GM23338 (cell line): Measurements from ENCODE around the gene PYURF. TPM values are rescaled to one million over a fixed set of nuclear protein-coding genes. Genes with fewer than 3 reads are reported as not detected.

Experiments used
- ATAC-seq: fragments of 200-7000 bp; cut with Tn5 transposase; 3 replicates; pipeline ENCODE4 v1.9.1; 2020
- DNase-seq: peaks from one replicate; pipeline ENCODE4 v3.0.0-alpha.2; 2015; ENCODE audit warnings: low spot score
- H2AFZ ChIP-seq: fragments of 200-600 bp; sonication (generic); 2 replicates; pipeline ENCODE4 v1.8.0; 2016; ENCODE audit warnings: antibody characterized with exemption, mild to moderate bottlenecking, moderate library complexity
- H3F3A ChIP-seq: fragments of 200-600 bp; sonication (generic); replicated peaks from 2 replicates; pipeline ENCODE4 v1.8.0; 2017; ENCODE audit warnings: antibody characterized with exemption, mixed run types, low read depth
- H3K27ac ChIP-seq: fragments of 200-600 bp; sonication (generic); 2 replicates; pipeline ENCODE4 v1.6.1; 2016; ENCODE audit warnings: low read depth
- H3K27me3 ChIP-seq: fragments of 200-600 bp; sonication (generic); 2 replicates; pipeline ENCODE4 v1.8.0; 2016; ENCODE audit warnings: mild to moderate bottlenecking, mixed run types, moderate library complexity; ENCODE audit not compliant: insufficient read depth
- H3K36me3 ChIP-seq: fragments of 200-600 bp; sonication (generic); 2 replicates; pipeline ENCODE4 v1.8.0; 2016; ENCODE audit warnings: mild to moderate bottlenecking; ENCODE audit not compliant: insufficient read depth
- H3K4me1 ChIP-seq: fragments of 200-600 bp; sonication (generic); 2 replicates; pipeline ENCODE4 v1.8.0; 2016; ENCODE audit warnings: mild to moderate bottlenecking, moderate library complexity; ENCODE audit not compliant: insufficient read depth
- H3K4me2 ChIP-seq: fragments of 200-600 bp; sonication (generic); 2 replicates; pipeline ENCODE4 v1.7.1; 2017; ENCODE audit warnings: mixed run types
- H3K4me3 ChIP-seq: fragments of 200-600 bp; sonication (generic); 2 replicates; pipeline ENCODE4 v1.6.1; 2016; ENCODE audit warnings: mixed run types
- H3K79me2 ChIP-seq: fragments of 200-600 bp; sonication (generic); replicated peaks from 2 replicates; pipeline ENCODE4 v1.8.0; 2017; ENCODE audit warnings: mild to moderate bottlenecking; ENCODE audit not compliant: insufficient read depth
- H3K9me2 ChIP-seq: fragments of 200-600 bp; sonication (generic); 2 replicates; pipeline ENCODE4 v1.8.0; 2017; ENCODE audit not compliant: insufficient read depth
- H4K20me1 ChIP-seq: fragments of 200-600 bp; sonication (generic); replicated peaks from 2 replicates; pipeline ENCODE4 v1.8.0; 2017; ENCODE audit warnings: mild to moderate bottlenecking; ENCODE audit not compliant: insufficient read depth
- H3K27ac Mint-ChIP-seq: 2 replicates; pipeline ENCODE4 v1.8.0; 2020; ENCODE audit warnings: inconsistent platforms, mild to moderate bottlenecking, moderate library complexity, mixed read lengths
- H3K27me3 Mint-ChIP-seq: 3 replicates; pipeline ENCODE4 v1.8.0; 2022; ENCODE audit warnings: low read depth, mild to moderate bottlenecking, moderate library complexity, mixed read lengths, inconsistent platforms; ENCODE audit not compliant: insufficient read depth, poor library complexity
- H3K36me3 Mint-ChIP-seq: 3 replicates; pipeline ENCODE4 v1.8.0; 2021; ENCODE audit warnings: low read depth, mild to moderate bottlenecking, inconsistent platforms, moderate library complexity, mixed read lengths
- H3K4me1 Mint-ChIP-seq: 3 replicates; pipeline ENCODE4 v1.8.0; 2020; ENCODE audit warnings: mild to moderate bottlenecking, inconsistent platforms, mixed read lengths
- H3K4me3 Mint-ChIP-seq: 3 replicates; pipeline ENCODE4 v1.8.0; 2021; ENCODE audit warnings: moderate library complexity, mild to moderate bottlenecking, inconsistent platforms, mixed read lengths
- H3K9me3 Mint-ChIP-seq: 3 replicates; pipeline ENCODE4 v1.8.0; 2020; ENCODE audit warnings: moderate library complexity, mild to moderate bottlenecking, inconsistent platforms, mixed read lengths
- CREB1 ChIP-seq: fragments of 250-450 bp; sonication (Bioruptor Pico); IDR thresholded peaks from 2 replicates; pipeline ENCODE4 v1.5.0; 2020; ENCODE audit warnings: low read depth, mild to moderate bottlenecking, moderate library complexity
- CTCF ChIP-seq, 2 experiments: fragments of 200-600 bp in 1 of 2; sonication (generic) in 1 of 2; conservative IDR thresholded peaks; 2 replicates each; pipeline versions ENCODE4 v1.5.1 to v1.6.1; 2016 to 2017; ENCODE audit warnings: antibody characterized with exemption in 2 of 2, low read depth in 2 of 2, mild to moderate bottlenecking in 2 of 2, moderate library complexity in 1 of 2
- ETS1 ChIP-seq: IDR thresholded peaks from 2 replicates; pipeline ENCODE4 v1.6.1; 2016; ENCODE audit warnings: antibody characterized with exemption
- EZH2 ChIP-seq: fragments of 200-600 bp; sonication (generic); IDR thresholded peaks from one replicate; pipeline ENCODE4 v1.8.0; 2017; ENCODE audit warnings: antibody characterized with exemption, mild to moderate bottlenecking, low read depth; ENCODE audit not compliant: unreplicated experiment
- EZH2phosphoT487 ChIP-seq: fragments of 200-600 bp; sonication (generic); IDR thresholded peaks from one replicate; pipeline ENCODE4 v1.8.1; 2018; ENCODE audit warnings: antibody characterized with exemption; ENCODE audit not compliant: unreplicated experiment
- JUNB ChIP-seq: IDR thresholded peaks from one replicate; pipeline ENCODE4 v1.6.1; 2016; ENCODE audit warnings: antibody characterized with exemption; ENCODE audit not compliant: unreplicated experiment
- NANOG ChIP-seq: IDR thresholded peaks from 2 replicates; pipeline ENCODE4 v1.6.1; 2016; ENCODE audit warnings: antibody characterized with exemption, borderline replicate concordance
- POLR2AphosphoS5 ChIP-seq: IDR thresholded peaks from 2 replicates; pipeline ENCODE4 v1.6.1; 2016; ENCODE audit warnings: antibody characterized with exemption, low read depth
- STAT1 ChIP-seq: IDR thresholded peaks from one replicate; pipeline ENCODE4 v1.6.1; 2016; ENCODE audit warnings: antibody characterized with exemption; ENCODE audit not compliant: unreplicated experiment
- ZNF114 ChIP-seq: fragments of 250-450 bp; sonication (Bioruptor Pico); IDR thresholded peaks from 2 replicates; pipeline ENCODE4 v1.5.0; 2020; ENCODE audit warnings: mild to moderate bottlenecking, moderate library complexity
- ZNF331 ChIP-seq: fragments of 250-450 bp; sonication (Bioruptor Pico); IDR thresholded peaks from 2 replicates; pipeline ENCODE4 v1.5.0; 2020; ENCODE audit warnings: low read depth, mild to moderate bottlenecking, moderate library complexity
- polyA plus RNA-seq: library from polyadenylated mRNA; unstranded; fragments of >200 nt; fragmentation: Nextera tagmentation; extraction: Ambion mirVana; gene quantifications from 2 replicates; pipeline ENCODE4 v1.2.1, GENCODE V29; 2016
- total RNA-seq: library from RNA; depleted of rRNA; stranded (reverse); fragments of >200 nt; shearing (Covaris generic); gene quantifications from 2 replicates; pipeline ENCODE4 v1.2.3, GENCODE V29; 2014
- TF ChIP-seq, protein P1 (sequence below): IDR thresholded peaks from one replicate; pipeline ENCODE4 v1.6.1; 2018; ENCODE audit warnings: antibody characterized with exemption; ENCODE audit not compliant: unreplicated experiment
- TF ChIP-seq, protein P2 (sequence below): fragments of 250-450 bp; sonication (Bioruptor Pico); IDR thresholded peaks from 2 replicates; pipeline ENCODE4 v1.5.0; 2020; ENCODE audit warnings: mild to moderate bottlenecking, moderate library complexity

PYURF gene
- total and polyA plus RNA-seq, 2 experiments from 2014 or later: 65.3 to 116 TPM

GRCh38 chr4:88481537-88481936, 42.0 kb downstream of the PYURF start:
- no peak overlapping the region for H3K27ac Mint-ChIP-seq
- no peaks in the 10 kb centered on the region for H4K20me1 ChIP-seq
- no peak for DNase-seq

More at GRCh38 chr4:88481537-88481936, 42.0 kb downstream of the PYURF start:
- Histone ChIP-seq H3F3A (no peaks in the 10 kb centered on the region), H3K4me3 (no peak overlapping the region), H3K27me3 (no peaks in the 10 kb centered on the region), H3K4me1 (no peaks in the 10 kb centered on the region), H3K79me2 (no peaks in the 10 kb centered on the region), H2AFZ (no peak overlapping the region), H3K4me2 (no peak overlapping the region), H3K36me3 (no peaks in the 10 kb centered on the region), H3K27ac (no peak overlapping the region), H3K9me2 (no peaks in the 10 kb centered on the region)
- no peak for ATAC-seq
- no peak overlapping the region for H3K4me3 Mint-ChIP-seq
- no peaks in the 10 kb centered on the region for H3K9me3 Mint-ChIP-seq
- H3K4me1 Mint-ChIP-seq: no peaks in the 10 kb centered on the region
- peaks cover 4% of the 10 kb centered on the region; the same call in 1 of the 3 replicates for H3K36me3 Mint-ChIP-seq
- no peak for TF ChIP-seq ZNF114 (CRISPR knock-in tag)
- no peak for TF ChIP-seq STAT1
- no peak for TF ChIP-seq ZNF331 (CRISPR knock-in tag)
- TF ChIP-seq EZH2: no peak
- no peak for TF ChIP-seq NANOG
- no peak for TF ChIP-seq EZH2phosphoT487
- no peak for TF ChIP-seq CREB1 (CRISPR knock-in tag)
- TF ChIP-seq ETS1: no peak
- TF ChIP-seq JUNB: no peak
- TF ChIP-seq CTCF (conservative IDR thresholded peaks at IDR 0.05; ENCODE audit: low read depth in 2 of 2): no peak
- TF ChIP-seq, protein P1, sequence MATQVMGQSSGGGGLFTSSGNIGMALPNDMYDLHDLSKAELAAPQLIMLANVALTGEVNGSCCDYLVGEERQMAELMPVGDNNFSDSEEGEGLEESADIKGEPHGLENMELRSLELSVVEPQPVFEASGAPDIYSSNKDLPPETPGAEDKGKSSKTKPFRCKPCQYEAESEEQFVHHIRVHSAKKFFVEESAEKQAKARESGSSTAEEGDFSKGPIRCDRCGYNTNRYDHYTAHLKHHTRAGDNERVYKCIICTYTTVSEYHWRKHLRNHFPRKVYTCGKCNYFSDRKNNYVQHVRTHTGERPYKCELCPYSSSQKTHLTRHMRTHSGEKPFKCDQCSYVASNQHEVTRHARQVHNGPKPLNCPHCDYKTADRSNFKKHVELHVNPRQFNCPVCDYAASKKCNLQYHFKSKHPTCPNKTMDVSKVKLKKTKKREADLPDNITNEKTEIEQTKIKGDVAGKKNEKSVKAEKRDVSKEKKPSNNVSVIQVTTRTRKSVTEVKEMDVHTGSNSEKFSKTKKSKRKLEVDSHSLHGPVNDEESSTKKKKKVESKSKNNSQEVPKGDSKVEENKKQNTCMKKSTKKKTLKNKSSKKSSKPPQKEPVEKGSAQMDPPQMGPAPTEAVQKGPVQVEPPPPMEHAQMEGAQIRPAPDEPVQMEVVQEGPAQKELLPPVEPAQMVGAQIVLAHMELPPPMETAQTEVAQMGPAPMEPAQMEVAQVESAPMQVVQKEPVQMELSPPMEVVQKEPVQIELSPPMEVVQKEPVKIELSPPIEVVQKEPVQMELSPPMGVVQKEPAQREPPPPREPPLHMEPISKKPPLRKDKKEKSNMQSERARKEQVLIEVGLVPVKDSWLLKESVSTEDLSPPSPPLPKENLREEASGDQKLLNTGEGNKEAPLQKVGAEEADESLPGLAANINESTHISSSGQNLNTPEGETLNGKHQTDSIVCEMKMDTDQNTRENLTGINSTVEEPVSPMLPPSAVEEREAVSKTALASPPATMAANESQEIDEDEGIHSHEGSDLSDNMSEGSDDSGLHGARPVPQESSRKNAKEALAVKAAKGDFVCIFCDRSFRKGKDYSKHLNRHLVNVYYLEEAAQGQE: no peak
- TF ChIP-seq POLR2AphosphoS5: no peak
- TF ChIP-seq, protein P2, sequence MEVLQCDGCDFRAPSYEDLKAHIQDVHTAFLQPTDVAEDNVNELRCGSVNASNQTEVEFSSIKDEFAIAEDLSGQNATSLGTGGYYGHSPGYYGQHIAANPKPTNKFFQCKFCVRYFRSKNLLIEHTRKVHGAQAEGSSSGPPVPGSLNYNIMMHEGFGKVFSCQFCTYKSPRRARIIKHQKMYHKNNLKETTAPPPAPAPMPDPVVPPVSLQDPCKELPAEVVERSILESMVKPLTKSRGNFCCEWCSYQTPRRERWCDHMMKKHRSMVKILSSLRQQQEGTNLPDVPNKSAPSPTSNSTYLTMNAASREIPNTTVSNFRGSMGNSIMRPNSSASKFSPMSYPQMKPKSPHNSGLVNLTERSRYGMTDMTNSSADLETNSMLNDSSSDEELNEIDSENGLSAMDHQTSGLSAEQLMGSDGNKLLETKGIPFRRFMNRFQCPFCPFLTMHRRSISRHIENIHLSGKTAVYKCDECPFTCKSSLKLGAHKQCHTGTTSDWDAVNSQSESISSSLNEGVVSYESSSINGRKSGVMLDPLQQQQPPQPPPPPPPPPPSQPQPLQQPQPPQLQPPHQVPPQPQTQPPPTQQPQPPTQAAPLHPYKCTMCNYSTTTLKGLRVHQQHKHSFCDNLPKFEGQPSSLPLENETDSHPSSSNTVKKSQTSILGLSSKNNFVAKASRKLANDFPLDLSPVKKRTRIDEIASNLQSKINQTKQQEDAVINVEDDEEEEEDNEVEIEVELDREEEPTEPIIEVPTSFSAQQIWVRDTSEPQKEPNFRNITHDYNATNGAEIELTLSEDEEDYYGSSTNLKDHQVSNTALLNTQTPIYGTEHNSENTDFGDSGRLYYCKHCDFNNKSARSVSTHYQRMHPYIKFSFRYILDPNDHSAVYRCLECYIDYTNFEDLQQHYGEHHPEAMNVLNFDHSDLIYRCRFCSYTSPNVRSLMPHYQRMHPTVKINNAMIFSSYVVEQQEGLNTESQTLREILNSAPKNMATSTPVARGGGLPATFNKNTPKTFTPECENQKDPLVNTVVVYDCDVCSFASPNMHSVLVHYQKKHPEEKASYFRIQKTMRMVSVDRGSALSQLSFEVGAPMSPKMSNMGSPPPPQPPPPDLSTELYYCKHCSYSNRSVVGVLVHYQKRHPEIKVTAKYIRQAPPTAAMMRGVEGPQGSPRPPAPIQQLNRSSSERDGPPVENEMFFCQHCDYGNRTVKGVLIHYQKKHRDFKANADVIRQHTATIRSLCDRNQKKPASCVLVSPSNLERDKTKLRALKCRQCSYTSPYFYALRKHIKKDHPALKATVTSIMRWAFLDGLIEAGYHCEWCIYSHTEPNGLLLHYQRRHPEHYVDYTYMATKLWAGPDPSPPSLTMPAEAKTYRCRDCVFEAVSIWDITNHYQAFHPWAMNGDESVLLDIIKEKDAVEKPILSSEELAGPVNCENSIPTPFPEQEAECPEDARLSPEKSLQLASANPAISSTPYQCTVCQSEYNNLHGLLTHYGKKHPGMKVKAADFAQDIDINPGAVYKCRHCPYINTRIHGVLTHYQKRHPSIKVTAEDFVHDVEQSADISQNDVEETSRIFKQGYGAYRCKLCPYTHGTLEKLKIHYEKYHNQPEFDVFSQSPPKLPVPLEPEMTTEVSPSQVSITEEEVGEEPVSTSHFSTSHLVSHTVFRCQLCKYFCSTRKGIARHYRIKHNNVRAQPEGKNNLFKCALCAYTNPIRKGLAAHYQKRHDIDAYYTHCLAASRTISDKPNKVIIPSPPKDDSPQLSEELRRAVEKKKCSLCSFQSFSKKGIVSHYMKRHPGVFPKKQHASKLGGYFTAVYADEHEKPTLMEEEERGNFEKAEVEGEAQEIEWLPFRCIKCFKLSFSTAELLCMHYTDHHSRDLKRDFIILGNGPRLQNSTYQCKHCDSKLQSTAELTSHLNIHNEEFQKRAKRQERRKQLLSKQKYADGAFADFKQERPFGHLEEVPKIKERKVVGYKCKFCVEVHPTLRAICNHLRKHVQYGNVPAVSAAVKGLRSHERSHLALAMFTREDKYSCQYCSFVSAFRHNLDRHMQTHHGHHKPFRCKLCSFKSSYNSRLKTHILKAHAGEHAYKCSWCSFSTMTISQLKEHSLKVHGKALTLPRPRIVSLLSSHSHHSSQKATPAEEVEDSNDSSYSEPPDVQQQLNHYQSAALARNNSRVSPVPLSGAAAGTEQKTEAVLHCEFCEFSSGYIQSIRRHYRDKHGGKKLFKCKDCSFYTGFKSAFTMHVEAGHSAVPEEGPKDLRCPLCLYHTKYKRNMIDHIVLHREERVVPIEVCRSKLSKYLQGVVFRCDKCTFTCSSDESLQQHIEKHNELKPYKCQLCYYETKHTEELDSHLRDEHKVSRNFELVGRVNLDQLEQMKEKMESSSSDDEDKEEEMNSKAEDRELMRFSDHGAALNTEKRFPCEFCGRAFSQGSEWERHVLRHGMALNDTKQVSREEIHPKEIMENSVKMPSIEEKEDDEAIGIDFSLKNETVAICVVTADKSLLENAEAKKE (CRISPR knock-in tag): no peak
- peaks cover 3% of the 10 kb centered on the region for H3K27me3 Mint-ChIP-seq
